ENCODE measurements around the gene HES4. TPM values are rescaled to one million over a fixed set of nuclear protein-coding genes. Genes with fewer than 3 reads are reported as not detected.

HES4 gene
- total and polyA plus RNA-seq, 2 of the 13 experiments (the other 11 are each of a cell fraction or from before 2014, with no cell fraction given), result 8.8 to 10.6 TPM

GRCh38 chr1:956636-957035, 43.3 kb downstream of the HES4 start:
- Histone ChIP-seq H3K9ac (ENCODE audit: insufficient read depth, low read depth, low read length) (no peak overlapping the region), H3K4me1 (ENCODE audit: insufficient read depth, low read length) (peaks cover 16% of the 10 kb centered on the region), H3K36me3 (replicated peaks in 1 of 2; ENCODE audit: control insufficient read depth in 1 of 2, insufficient read depth in 2 of 2, low read length in 2 of 2) (peaks cover 30 to 55% of the 10 kb centered on the region in 2 experiments), H4K20me1 (ENCODE audit: insufficient read depth, low read length) (peaks cover 13% of the 10 kb centered on the region), H3K4me2 (ENCODE audit: low read depth, low read length) (no peak overlapping the region), H3K27me3 (ENCODE audit: control insufficient read depth in 1 of 2, insufficient read depth in 2 of 2, low read length in 2 of 2) (peaks cover 0 to 4% of the 10 kb centered on the region in 2 experiments; a peak in 1 of 5 replicates), H3K79me2 (ENCODE audit: insufficient read depth, low read length) (peaks cover 21% of the 10 kb centered on the region), H3K9me3 (ENCODE audit: low read length) (no peaks in the 10 kb centered on the region), H3K27ac (ENCODE audit: extremely low read length, insufficient read depth, low read length) (no peak overlapping the region), H2AFZ (ENCODE audit: low read length) (no peak overlapping the region), H3K4me3 (replicated peaks in 1 of 3; ENCODE audit: insufficient read depth in 1 of 3, low read depth in 2 of 3, low read length in 3 of 3) (no peak overlapping the region)
- WGBS (ENCODE audit: low lambda C conversion rate), result 99% methylated on average over 4 of the region's 11 CpGs
- DNase-seq (ENCODE audit: low spot score), result no peak
- FAIRE-seq, result no peak
- intact Hi-C loops (cut with micrococcal nuclease; ENCODE audit: unreplicated experiment), result no loop called here
- ChIA-PET CTCF (ENCODE audit: low intra/inter-chr PET ratio, low total read pairs) (no interaction called here), POLR2A (no interaction called here)
- ATAC-seq, result no peak
- in situ Hi-C loops (cut with HindIII; ENCODE audit: extremely low pct_ligation_motif_present, low pct_unique_long_range_greater_than_20kb), result no loop called here
- BruUV-seq (replicated peaks), result no TSS peak
- TF ChIP-seq ATF5 (CRISPR knock-in tag; IDR thresholded peaks at IDR 0.05; ENCODE audit: low read depth), result no peak
- no peak for TF ChIP-seq MYNN (CRISPR knock-in tag; IDR thresholded peaks at IDR 0.05; ENCODE audit: low read depth)
- TF ChIP-seq ASH2L (IDR thresholded peaks at IDR 0.05; ENCODE audit: insufficient read length, low read depth, low read length), result no peak
- no peak for TF ChIP-seq ZNF687 (CRISPR knock-in tag; IDR thresholded peaks at IDR 0.05)
- TF ChIP-seq SOX13 (IDR thresholded peaks at IDR 0.05), result no peak
- no peak for TF ChIP-seq SOX13 (CRISPR knock-in tag; conservative IDR thresholded peaks at IDR 0.05 in 1 of 2, IDR thresholded peaks at IDR 0.05 in 1 of 2)
- TF ChIP-seq CERS6 (CRISPR knock-in tag; IDR thresholded peaks at IDR 0.05), result no peak
- no peak for TF ChIP-seq ZNF3 (CRISPR knock-in tag; IDR thresholded peaks at IDR 0.05)
- no peak for TF ChIP-seq ZNF337 (CRISPR knock-in tag; IDR thresholded peaks at IDR 0.05; ENCODE audit: borderline replicate concordance, low read depth)
- no peak for TF ChIP-seq AGO2 (optimal IDR thresholded peaks at IDR 0.05; ENCODE audit: low read depth, low read length)
- TF ChIP-seq ZNF572 (CRISPR knock-in tag; IDR thresholded peaks at IDR 0.05), result no peak
- TF ChIP-seq ZNF839 (CRISPR knock-in tag; IDR thresholded peaks at IDR 0.05; ENCODE audit: borderline replicate concordance), result no peak
- TF ChIP-seq ZNF30 (CRISPR knock-in tag; IDR thresholded peaks at IDR 0.05), result no peak

Measured in HepG2 (cell line).